ENCODE measurements around the gene OR10Z1. TPM values are rescaled to one million over a fixed set of nuclear protein-coding genes. Genes with fewer than 3 reads are reported as not detected.

OR10Z1 gene
- total RNA-seq, result not detected
- total RNA-seq, result 0 reads per million in 2 donors

GRCh38 chr1:158604968-158605367 lies at the start of gene OR10Z1:
Gene OR10Z1 (plus strand): TSS chr1:158605268. CDS start chr1:158606439, 1,171 bp downstream.
- ATAC-seq, result no peak
- peaks cover 5% of the 10 kb centered on the region for H3K27me3 Mint-ChIP-seq
- H3K36me3 Mint-ChIP-seq (ENCODE audit: low read depth), result no peaks in the 10 kb centered on the region
- H3K4me3 Mint-ChIP-seq, result no peak within 1 kb of the TSS
- DNase-seq, result no peak
- no peaks in the 10 kb centered on the region for H3K9me3 ChIP-seq (ENCODE audit: control insufficient read depth, low read length, poor library complexity, severe bottlenecking)
- no peak within 1 kb of the TSS for H3K27ac Mint-ChIP-seq
- H3K4me1 Mint-ChIP-seq, result no peaks in the 10 kb centered on the region

- no peak overlapping the region for H3K27ac Mint-ChIP-seq
- H3K36me3 Mint-ChIP-seq (ENCODE audit: low read depth), result no peaks in the 10 kb centered on the region
- H3K4me1 Mint-ChIP-seq, result no peaks in the 10 kb centered on the region
- peaks cover 28% of the 10 kb centered on the region for H3K27me3 Mint-ChIP-seq
- H3K4me3 Mint-ChIP-seq, result no peak overlapping the region
- DNase-seq, result no peak
- no peaks in the 10 kb centered on the region for H3K9me3 ChIP-seq (ENCODE audit: control insufficient read depth, low read length, poor library complexity, severe bottlenecking)
- ATAC-seq, result no peak
These were observed 45.4 kb upstream of the OR10Z1 start for GRCh38 chr1:158559696-158560095.

GRCh38 chr1:158563853-158564252 lies 41.2 kb upstream of the OR10Z1 start:
- Mint-ChIP-seq H3K27ac (no peak overlapping the region), H3K4me1 (no peaks in the 10 kb centered on the region), H3K36me3 (ENCODE audit: low read depth) (no peaks in the 10 kb centered on the region), H3K4me3 (no peak overlapping the region), H3K27me3 (peaks cover 32% of the 10 kb centered on the region)
- H3K9me3 ChIP-seq (ENCODE audit: control insufficient read depth, low read length, poor library complexity, severe bottlenecking), result no peaks in the 10 kb centered on the region
- DNase-seq (no peak), ATAC-seq (no peak)

- H3K27me3 Mint-ChIP-seq, result peaks cover 37% of the 10 kb centered on the region
- ATAC-seq (no peak), DNase-seq (no peak)
- H3K27ac Mint-ChIP-seq, result no peak overlapping the region
- no peaks in the 10 kb centered on the region for H3K4me1 Mint-ChIP-seq
- H3K4me3 Mint-ChIP-seq, result no peak overlapping the region
- no peaks in the 10 kb centered on the region for H3K36me3 Mint-ChIP-seq (ENCODE audit: low read depth)
- no peaks in the 10 kb centered on the region for H3K9me3 ChIP-seq (ENCODE audit: control insufficient read depth, low read length, poor library complexity, severe bottlenecking)
These were observed 40.5 kb upstream of the OR10Z1 start for GRCh38 chr1:158564608-158565007.

GRCh38 chr1:158570480-158570879 lies 34.6 kb upstream of the OR10Z1 start, which contains the start of gene OR6P1:
Gene OR6P1 (minus strand): TSS chr1:158570580. CDS start chr1:158563604, 6,976 bp downstream.
- Mint-ChIP-seq H3K27me3 (peaks cover 37% of the 10 kb centered on the region), H3K4me3 (no peak within 1 kb of the TSS), H3K27ac (no peak within 1 kb of the TSS), H3K4me1 (no peaks in the 10 kb centered on the region), H3K36me3 (ENCODE audit: low read depth) (peaks cover 4% of the 10 kb centered on the region)
- DNase-seq, result no peak
- ATAC-seq, result no peak
- no peaks in the 10 kb centered on the region for H3K9me3 ChIP-seq (ENCODE audit: control insufficient read depth, low read length, poor library complexity, severe bottlenecking)

GRCh38 chr1:158572226-158572625 lies 32.8 kb upstream of the OR10Z1 start:
- Mint-ChIP-seq H3K27me3 (peaks cover 35% of the 10 kb centered on the region), H3K4me1 (no peaks in the 10 kb centered on the region), H3K36me3 (ENCODE audit: low read depth) (peaks cover 4% of the 10 kb centered on the region), H3K4me3 (no peak overlapping the region), H3K27ac (no peak overlapping the region)
- ATAC-seq (no peak), DNase-seq (no peak)
- H3K9me3 ChIP-seq (ENCODE audit: control insufficient read depth, low read length, poor library complexity, severe bottlenecking), result no peaks in the 10 kb centered on the region

- DNase-seq (no peak), ATAC-seq (no peak)
- H3K27ac Mint-ChIP-seq, result no peak overlapping the region
- no peaks in the 10 kb centered on the region for H3K4me1 Mint-ChIP-seq
- H3K4me3 Mint-ChIP-seq, result no peak overlapping the region
- H3K9me3 ChIP-seq (ENCODE audit: control insufficient read depth, low read length, poor library complexity, severe bottlenecking), result no peaks in the 10 kb centered on the region
- peaks cover 59% of the 10 kb centered on the region for H3K27me3 Mint-ChIP-seq
- H3K36me3 Mint-ChIP-seq (ENCODE audit: low read depth), result peaks cover 4% of the 10 kb centered on the region
These were observed 27.5 kb upstream of the OR10Z1 start for GRCh38 chr1:158577561-158577960.

- H3K27ac Mint-ChIP-seq, result no peak within 1 kb of the TSS
- ATAC-seq (no peak), DNase-seq (no peak)
- no peak within 1 kb of the TSS for H3K4me3 Mint-ChIP-seq
- peaks cover 67% of the 10 kb centered on the region for H3K27me3 Mint-ChIP-seq
- peaks cover under 1% of the 10 kb centered on the region for H3K36me3 Mint-ChIP-seq (ENCODE audit: low read depth)
- no peaks in the 10 kb centered on the region for H3K9me3 ChIP-seq (ENCODE audit: control insufficient read depth, low read length, poor library complexity, severe bottlenecking)
- H3K4me1 Mint-ChIP-seq, result no peaks in the 10 kb centered on the region
These were observed 25.3 kb upstream of the OR10Z1 start, which contains the start of gene OR10X1 for GRCh38 chr1:158579733-158580132. Gene OR10X1 (minus strand): TSS chr1:158579899. CDS start chr1:158579899, 0 bp downstream.

- Mint-ChIP-seq H3K4me1 (no peaks in the 10 kb centered on the region), H3K27me3 (peaks cover 50% of the 10 kb centered on the region), H3K36me3 (ENCODE audit: low read depth) (no peaks in the 10 kb centered on the region), H3K27ac (no peak overlapping the region), H3K4me3 (no peak overlapping the region)
- no peak for ATAC-seq
- DNase-seq, result no peak
- H3K9me3 ChIP-seq (ENCODE audit: control insufficient read depth, low read length, poor library complexity, severe bottlenecking), result no peaks in the 10 kb centered on the region
These were observed 21.1 kb upstream of the OR10Z1 start for GRCh38 chr1:158583962-158584361.

GRCh38 chr1:158586942-158587341 lies 18.1 kb upstream of the OR10Z1 start:
- no peak for ATAC-seq

GRCh38 chr1:158600735-158601134 lies 4.3 kb upstream of the OR10Z1 start:
- DNase-seq, result no peak
- no peaks in the 10 kb centered on the region for H3K27me3 Mint-ChIP-seq
- H3K9me3 ChIP-seq (ENCODE audit: control insufficient read depth, low read length, poor library complexity, severe bottlenecking), result peaks cover 2% of the 10 kb centered on the region
- no peaks in the 10 kb centered on the region for H3K4me1 Mint-ChIP-seq
- ATAC-seq, result no peak
- H3K27ac Mint-ChIP-seq, result no peak overlapping the region
- H3K4me3 Mint-ChIP-seq, result no peak overlapping the region
- H3K36me3 Mint-ChIP-seq (ENCODE audit: low read depth), result no peaks in the 10 kb centered on the region

More at GRCh38 chr1:158586942-158587341, 18.1 kb upstream of the OR10Z1 start:
- Mint-ChIP-seq H3K27me3 (peaks cover 27% of the 10 kb centered on the region), H3K36me3 (ENCODE audit: low read depth) (no peaks in the 10 kb centered on the region), H3K4me3 (no peak overlapping the region), H3K27ac (no peak overlapping the region), H3K4me1 (no peaks in the 10 kb centered on the region)
- no peak for DNase-seq
- no peaks in the 10 kb centered on the region for H3K9me3 ChIP-seq (ENCODE audit: control insufficient read depth, low read length, poor library complexity, severe bottlenecking)

GRCh38 chr1:158607296-158607695 lies 2.2 kb downstream of the OR10Z1 start:
- no peaks in the 10 kb centered on the region for H3K36me3 Mint-ChIP-seq (ENCODE audit: low read depth)
- H3K9me3 ChIP-seq (ENCODE audit: control insufficient read depth, low read length, poor library complexity, severe bottlenecking), result no peaks in the 10 kb centered on the region
- H3K27me3 Mint-ChIP-seq, result peaks cover 5% of the 10 kb centered on the region
- DNase-seq (no peak), ATAC-seq (no peak)
- no peak overlapping the region for H3K4me3 Mint-ChIP-seq
- H3K27ac Mint-ChIP-seq, result no peak overlapping the region
- no peaks in the 10 kb centered on the region for H3K4me1 Mint-ChIP-seq

- H3K36me3 Mint-ChIP-seq (ENCODE audit: low read depth), result no peaks in the 10 kb centered on the region
- no peak for DNase-seq
- no peaks in the 10 kb centered on the region for H3K9me3 ChIP-seq (ENCODE audit: control insufficient read depth, low read length, poor library complexity, severe bottlenecking)
- no peak for ATAC-seq
- no peak overlapping the region for H3K4me3 Mint-ChIP-seq
- H3K4me1 Mint-ChIP-seq, result no peaks in the 10 kb centered on the region
- H3K27me3 Mint-ChIP-seq, result peaks cover 17% of the 10 kb centered on the region
- H3K27ac Mint-ChIP-seq, result no peak overlapping the region
These were observed 6.8 kb downstream of the OR10Z1 start for GRCh38 chr1:158611916-158612315.

- H3K36me3 Mint-ChIP-seq (ENCODE audit: low read depth), result no peaks in the 10 kb centered on the region
- peaks cover 30% of the 10 kb centered on the region for H3K27me3 Mint-ChIP-seq
- H3K27ac Mint-ChIP-seq, result no peak overlapping the region
- no peak overlapping the region for H3K4me3 Mint-ChIP-seq
- DNase-seq (no peak), ATAC-seq (no peak)
- no peaks in the 10 kb centered on the region for H3K9me3 ChIP-seq (ENCODE audit: control insufficient read depth, low read length, poor library complexity, severe bottlenecking)
- no peaks in the 10 kb centered on the region for H3K4me1 Mint-ChIP-seq
These were observed 8.7 kb downstream of the OR10Z1 start for GRCh38 chr1:158613764-158614163.

Data from T-helper 17 cell (primary cell).